ENCODE data around the gene PRX. TPM values are rescaled to one million over a fixed set of nuclear protein-coding genes. Genes with fewer than 3 reads are reported as not detected.

Gene PRX
- total and polyA plus RNA-seq, 9 of the 15 experiments (the other 6 are each of a cell fraction or from before 2014, with no cell fraction given): 0.65 to 3.5 (median 1.7) TPM; not detected in 2

DNA sequence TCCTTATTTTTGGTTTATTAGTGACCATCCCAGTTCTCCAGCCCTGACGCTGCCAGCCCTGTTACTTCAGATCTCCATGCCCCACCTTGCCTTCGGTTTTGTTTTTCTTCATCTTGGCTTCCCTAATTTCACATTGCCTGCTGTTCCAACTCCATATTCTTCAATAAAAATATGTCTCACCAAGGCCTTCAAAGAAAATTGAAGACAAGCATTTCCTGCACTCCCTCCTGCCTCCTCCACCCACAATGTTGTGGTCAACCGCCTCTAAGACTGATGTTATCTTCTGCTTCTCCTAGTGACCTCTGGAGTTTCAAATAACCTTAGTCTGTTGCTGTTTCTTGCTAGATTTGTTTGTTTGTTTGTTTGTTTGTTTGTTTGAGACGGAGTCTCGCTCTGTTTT lies 50.1 kb downstream of the PRX start (continued):
- TF ChIP-seq REST (IDR thresholded peaks at IDR 0.05; ENCODE audit: borderline replicate concordance) (no peak), REST (CRISPR knock-in tag; IDR thresholded peaks at IDR 0.05; ENCODE audit: low read depth) (no peak), IFI16 (CRISPR knock-in tag; IDR thresholded peaks at IDR 0.05) (no peak), XRCC4 (IDR thresholded peaks at IDR 0.05; ENCODE audit: extremely low read depth, insufficient read depth, insufficient read length) (no peak), LEF1 (IDR thresholded peaks at IDR 0.05) (peak; percentile 83), ILK (tag; IDR thresholded peaks at IDR 0.05; ENCODE audit: borderline replicate concordance, low read depth) (no peak), ZNF507 (tag; conservative IDR thresholded peaks at IDR 0.05) (no peak), ZNF76 (CRISPR knock-in tag; IDR thresholded peaks at IDR 0.05; ENCODE audit: borderline replicate concordance) (no peak), SRSF1 (IDR thresholded peaks at IDR 0.05; ENCODE audit: low read depth, low read length) (no peak), SAP30 (IDR thresholded peaks at IDR 0.05; ENCODE audit: borderline replicate concordance, insufficient read depth, low read depth, low read length, poor library complexity, severe bottlenecking) (no peak), FUS (optimal IDR thresholded peaks at IDR 0.05; ENCODE audit: low read depth, low read length) (no peak), ARNT (IDR thresholded peaks at IDR 0.05) (no peak), MAFF (IDR thresholded peaks at IDR 0.05; ENCODE audit: low read length) (no peak), NRF1 (conservative IDR thresholded peaks at IDR 0.05 in 1 of 2, IDR thresholded peaks at IDR 0.05 in 1 of 2) (no peak), MXI1 (IDR thresholded peaks at IDR 0.05; ENCODE audit: low read depth, low read length) (no peak), CBX5 (IDR thresholded peaks at IDR 0.05; ENCODE audit: borderline replicate concordance, low read depth) (no peak), TGIF2 (CRISPR knock-in tag; IDR thresholded peaks at IDR 0.05) (no peak), MAZ (CRISPR knock-in tag; conservative IDR thresholded peaks at IDR 0.05 in 1 of 2, IDR thresholded peaks at IDR 0.05 in 1 of 2) (peak in 1 of 2 experiments; percentile 32; a peak in 2 of 4 replicates), ZNF224 (CRISPR knock-in tag; IDR thresholded peaks at IDR 0.05) (no peak), ZNF584 (CRISPR knock-in tag; IDR thresholded peaks at IDR 0.05; ENCODE audit: low read depth) (peak; percentile 39; the same call in 1 of the 2 replicates), TEAD2 (tag; IDR thresholded peaks at IDR 0.05) (no peak)
- TF ChIP-seq, protein P1, sequence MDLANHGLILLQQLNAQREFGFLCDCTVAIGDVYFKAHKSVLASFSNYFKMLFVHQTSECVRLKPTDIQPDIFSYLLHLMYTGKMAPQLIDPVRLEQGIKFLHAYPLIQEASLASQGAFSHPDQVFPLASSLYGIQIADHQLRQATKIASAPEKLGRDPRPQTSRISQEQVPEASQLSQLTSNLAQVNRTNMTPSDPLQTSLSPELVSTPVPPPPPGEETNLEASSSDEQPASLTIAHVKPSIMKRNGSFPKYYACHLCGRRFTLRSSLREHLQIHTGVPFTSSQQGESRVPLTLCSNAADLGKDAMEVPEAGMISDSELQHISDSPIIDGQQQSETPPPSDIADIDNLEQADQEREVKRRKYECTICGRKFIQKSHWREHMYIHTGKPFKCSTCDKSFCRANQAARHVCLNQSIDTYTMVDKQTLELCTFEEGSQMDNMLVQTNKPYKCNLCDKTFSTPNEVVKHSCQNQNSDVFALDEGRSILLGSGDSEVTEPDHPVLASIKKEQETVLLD (IDR thresholded peaks at IDR 0.05): no peak
